HCT116 (cell line): ENCODE measurements around the gene SLC37A3. TPM values are rescaled to one million over a fixed set of nuclear protein-coding genes. Genes with fewer than 3 reads are reported as not detected.

Experiments
- ATAC-seq: fragments of 200-7000 bp; cut with Tn5 transposase; 2 replicates; pipeline ENCODE4 v1.9.1; 2020; ENCODE audit warnings: mild to moderate bottlenecking, moderate library complexity
- BruUV-seq: library from RNA; stranded (reverse); fragments of 400-500 nt; replicated peaks from 2 replicates; lab custom pipeline; 2021; lab: Mats Ljungman, UMichigan
- CTCF ChIA-PET: fragments of 300-600 bp; sonication (Branson Sonifier 250); formaldehyde crosslinking; loops from one replicate; lab custom pipeline; 2021; ENCODE audit warnings: antibody characterized with exemption; lab: Charles Lee
- POLR2A ChIA-PET: fragments of 300-600, 350-600 bp; sonication (Branson Sonifier 250); formaldehyde crosslinking; loops from one replicate; lab custom pipeline; 2021; ENCODE audit warnings: antibody characterized with exemption; lab: Charles Lee
- RAD21 ChIA-PET, 2 experiments: fragments of 300-600 bp; sonication (Branson Sonifier 250); formaldehyde crosslinking; loops; one replicate each; lab custom pipeline; 2023; ENCODE audit warnings: low total read pairs in 2 of 2; ENCODE audit not compliant: uncharacterized antibody in 2 of 2, unreplicated experiment in 2 of 2, low non-redundant PET in 1 of 2; lab: Charles Lee
- DNase-seq: peaks from one replicate; pipeline ENCODE4 v3.0.0-alpha.2; 2010; ENCODE audit warnings: low read depth, low spot score
- H2AFZ ChIP-seq: fragments of 200-600 bp; shearing (Covaris generic), sonication (generic); 2 replicates; pipeline ENCODE4 v1.6.1; 2017; ENCODE audit warnings: low read depth, mixed run types, mixed read lengths, antibody characterized with exemption, low read length; ENCODE audit not compliant: poor library complexity, severe bottlenecking
- H3K27ac ChIP-seq: 2 replicates; pipeline ENCODE4 v1.5.1; 2012; ENCODE audit warnings: low read depth, low read length
- H3K27me3 ChIP-seq: fragments of 200-600 bp; sonication (generic); 2 replicates; pipeline ENCODE4 v1.6.1; 2016; ENCODE audit warnings: mixed run types, low read length, mixed read lengths; ENCODE audit not compliant: insufficient read depth
- H3K36me3 ChIP-seq, 2 experiments: fragments of 200-500 bp in 1 of 2; fragments of 200-600 bp in 1 of 2; sonication (Bioruptor generic) in 1 of 2; sonication (generic) in 1 of 2; 2 replicates each; pipeline versions ENCODE4 v1.5.1 to v1.6.1; 2014 to 2016; ENCODE audit warnings: low read length in 2 of 2, inconsistent platforms in 1 of 2, mixed read lengths in 1 of 2, mixed run types in 1 of 2; ENCODE audit not compliant: insufficient read depth in 2 of 2, control insufficient read depth in 1 of 2
- H3K4me1 ChIP-seq, 2 experiments: fragments of 200-600 bp in 1 of 2; sonication (generic) in 1 of 2; 2 replicates each; pipeline versions ENCODE4 v1.5.1 to v1.6.1; 2012 to 2017; ENCODE audit warnings: low read length in 2 of 2, inconsistent platforms in 1 of 2, mild to moderate bottlenecking in 1 of 2, mixed read lengths in 1 of 2, mixed run types in 1 of 2, moderate library complexity in 1 of 2; ENCODE audit not compliant: insufficient read depth in 2 of 2, control insufficient read depth in 1 of 2
- H3K4me2 ChIP-seq: fragments of 200-600 bp; sonication (generic); 2 replicates; pipeline ENCODE4 v1.6.1; 2017; ENCODE audit warnings: mixed run types, low read length, mixed read lengths
- H3K4me3 ChIP-seq, 2 experiments: fragments of 200-600 bp in 1 of 2; sonication (generic) in 1 of 2; replicated peaks in 1 of 2; 2 replicates each; pipeline ENCODE4 v1.5.1; 2011 to 2016; ENCODE audit warnings: low read length in 2 of 2, control low read depth in 1 of 2, low read depth in 1 of 2, mild to moderate bottlenecking in 1 of 2, mixed read lengths in 1 of 2, mixed run types in 1 of 2
- H3K79me2 ChIP-seq: fragments of 200-600 bp; sonication (generic); 2 replicates; pipeline ENCODE4 v1.6.1; 2017; ENCODE audit warnings: mild to moderate bottlenecking, mixed run types, low read length, moderate library complexity, mixed read lengths; ENCODE audit not compliant: insufficient read depth
- H3K9ac ChIP-seq: fragments of 200-600 bp; sonication (generic); 2 replicates; pipeline ENCODE4 v1.6.1; 2016; ENCODE audit warnings: low read length, mixed read lengths
- H3K9me2 ChIP-seq: fragments of 200-600 bp; sonication (generic), shearing (Covaris generic); 2 replicates; pipeline ENCODE4 v1.6.1; 2017; ENCODE audit warnings: mixed run types, mild to moderate bottlenecking, moderate library complexity; ENCODE audit not compliant: insufficient read depth
- H3K9me3 ChIP-seq, 2 experiments: fragments of 200-500 bp in 1 of 2; fragments of 200-600 bp in 1 of 2; sonication (Bioruptor generic) in 1 of 2; sonication (generic) in 1 of 2; 2 replicates each; pipeline ENCODE4 v1.6.1; 2014 to 2017; ENCODE audit warnings: low read length in 2 of 2, mixed read lengths in 2 of 2, inconsistent platforms in 1 of 2, low read depth in 1 of 2, mild to moderate bottlenecking in 1 of 2, mixed run types in 1 of 2, moderate library complexity in 1 of 2; ENCODE audit not compliant: control insufficient read depth in 1 of 2, insufficient read depth in 1 of 2
- H4K20me1 ChIP-seq: fragments of 200-600 bp; sonication (generic), shearing (Covaris generic); 2 replicates; pipeline ENCODE4 v1.6.1; 2017; ENCODE audit warnings: mixed run types, mild to moderate bottlenecking, moderate library complexity; ENCODE audit not compliant: insufficient read depth
- EGR1 ChIP-seq: IDR thresholded peaks from 2 replicates; pipeline ENCODE4 v1.6.1; 2012; ENCODE audit warnings: low read depth
- ELF1 ChIP-seq: IDR thresholded peaks from 2 replicates; pipeline ENCODE4 v1.6.1; 2012; ENCODE audit warnings: low read depth, borderline replicate concordance
- EZH2phosphoT487 ChIP-seq: fragments of 200-600 bp; IDR thresholded peaks from 2 replicates; pipeline ENCODE4 v1.6.1; 2018; ENCODE audit warnings: antibody characterized with exemption, borderline replicate concordance
- FOSL1 ChIP-seq: IDR thresholded peaks from 2 replicates; pipeline ENCODE4 v1.6.1; 2012; ENCODE audit warnings: low read depth
- JUND ChIP-seq: IDR thresholded peaks from 2 replicates; pipeline ENCODE4 v1.6.1; 2012
- POLR2AphosphoS5 ChIP-seq: IDR thresholded peaks from 2 replicates; pipeline ENCODE4 v1.6.1; 2011; ENCODE audit warnings: mild to moderate bottlenecking, low read depth, low read length, moderate library complexity
- SIN3A ChIP-seq: IDR thresholded peaks from 2 replicates; pipeline ENCODE4 v1.6.1; 2012; ENCODE audit warnings: low read depth
- TCF7L2 ChIP-seq: IDR thresholded peaks from 2 replicates; pipeline ENCODE4 v1.7.0; 2011; ENCODE audit warnings: borderline replicate concordance, inconsistent platforms; ENCODE audit not compliant: insufficient read depth, insufficient read length; ENCODE audit errors: extremely low read depth
- intact Hi-C: fragments of 100-400 bp; cut with micrococcal nuclease; formaldehyde crosslinking; loops from 2 replicates; pipeline ENCODE4 v1.10.0; 2022
- total RNA-seq: library from RNA; stranded (reverse); gene quantifications from one replicate; pipeline ENCODE4 v1.2.1, GENCODE V29; 2021; ENCODE audit not compliant: unreplicated experiment
- TF ChIP-seq, protein P1 (sequence below): IDR thresholded peaks from 2 replicates; pipeline ENCODE4 v1.6.1; 2012; ENCODE audit warnings: low read depth

SLC37A3 gene
- total RNA-seq, 1 experiment from 2014 or later: 41.8 TPM

- TF ChIP-seq EZH2phosphoT487 (no peak), ELF1 (no peak), EGR1 (no peak), SIN3A (no peak), POLR2AphosphoS5 (no peak), FOSL1 (no peak), TCF7L2 (no peak), JUND (no peak)
- TF ChIP-seq, protein P1, sequence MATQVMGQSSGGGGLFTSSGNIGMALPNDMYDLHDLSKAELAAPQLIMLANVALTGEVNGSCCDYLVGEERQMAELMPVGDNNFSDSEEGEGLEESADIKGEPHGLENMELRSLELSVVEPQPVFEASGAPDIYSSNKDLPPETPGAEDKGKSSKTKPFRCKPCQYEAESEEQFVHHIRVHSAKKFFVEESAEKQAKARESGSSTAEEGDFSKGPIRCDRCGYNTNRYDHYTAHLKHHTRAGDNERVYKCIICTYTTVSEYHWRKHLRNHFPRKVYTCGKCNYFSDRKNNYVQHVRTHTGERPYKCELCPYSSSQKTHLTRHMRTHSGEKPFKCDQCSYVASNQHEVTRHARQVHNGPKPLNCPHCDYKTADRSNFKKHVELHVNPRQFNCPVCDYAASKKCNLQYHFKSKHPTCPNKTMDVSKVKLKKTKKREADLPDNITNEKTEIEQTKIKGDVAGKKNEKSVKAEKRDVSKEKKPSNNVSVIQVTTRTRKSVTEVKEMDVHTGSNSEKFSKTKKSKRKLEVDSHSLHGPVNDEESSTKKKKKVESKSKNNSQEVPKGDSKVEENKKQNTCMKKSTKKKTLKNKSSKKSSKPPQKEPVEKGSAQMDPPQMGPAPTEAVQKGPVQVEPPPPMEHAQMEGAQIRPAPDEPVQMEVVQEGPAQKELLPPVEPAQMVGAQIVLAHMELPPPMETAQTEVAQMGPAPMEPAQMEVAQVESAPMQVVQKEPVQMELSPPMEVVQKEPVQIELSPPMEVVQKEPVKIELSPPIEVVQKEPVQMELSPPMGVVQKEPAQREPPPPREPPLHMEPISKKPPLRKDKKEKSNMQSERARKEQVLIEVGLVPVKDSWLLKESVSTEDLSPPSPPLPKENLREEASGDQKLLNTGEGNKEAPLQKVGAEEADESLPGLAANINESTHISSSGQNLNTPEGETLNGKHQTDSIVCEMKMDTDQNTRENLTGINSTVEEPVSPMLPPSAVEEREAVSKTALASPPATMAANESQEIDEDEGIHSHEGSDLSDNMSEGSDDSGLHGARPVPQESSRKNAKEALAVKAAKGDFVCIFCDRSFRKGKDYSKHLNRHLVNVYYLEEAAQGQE: no peak
- RAD21 ChIA-PET: no interaction called here
- H3K4me3 ChIP-seq: no peak overlapping the region
- no peak for DNase-seq
- peaks cover 93% of the 10 kb centered on the region for H3K79me2 ChIP-seq
- no peaks in the 10 kb centered on the region; a peak in 1 of 4 replicates for H3K4me1 ChIP-seq
- no peaks in the 10 kb centered on the region for H3K36me3 ChIP-seq
- intact Hi-C loops: no loop called here
- ATAC-seq: no peak
- CTCF ChIA-PET: no interaction called here
- POLR2A ChIA-PET: no interaction called here
- no peaks in the 10 kb centered on the region for H3K9me2 ChIP-seq
- no peaks in the 10 kb centered on the region for H3K27me3 ChIP-seq
- H3K4me2 ChIP-seq: no peak overlapping the region
- H3K9ac ChIP-seq: no peak overlapping the region
- no peak overlapping the region for H2AFZ ChIP-seq
- H3K27ac ChIP-seq: no peak overlapping the region
- BruUV-seq: no TSS peak
- no peaks in the 10 kb centered on the region for H3K9me3 ChIP-seq
- no peaks in the 10 kb centered on the region for H4K20me1 ChIP-seq
Observed at GRCh38 chr7:140390466-140391190, 7.7 kb downstream of the SLC37A3 start.
